HG03066 (cell line): Measurements from ENCODE around the gene OR2T27.
"Not testable (repeated sequence)": the region's sequence is repeated elsewhere in the genome, so short reads cannot be mapped to it uniquely, and the experiment has no call there.

ENCODE experiments used
- ATAC-seq: cut with Tn5 transposase; IDR thresholded peaks from one replicate; pipeline ENCODE4 v1.9.1; 2021; ENCODE audit warnings: low read depth; ENCODE audit not compliant: unreplicated experiment

The OR2T27 gene, protein sequence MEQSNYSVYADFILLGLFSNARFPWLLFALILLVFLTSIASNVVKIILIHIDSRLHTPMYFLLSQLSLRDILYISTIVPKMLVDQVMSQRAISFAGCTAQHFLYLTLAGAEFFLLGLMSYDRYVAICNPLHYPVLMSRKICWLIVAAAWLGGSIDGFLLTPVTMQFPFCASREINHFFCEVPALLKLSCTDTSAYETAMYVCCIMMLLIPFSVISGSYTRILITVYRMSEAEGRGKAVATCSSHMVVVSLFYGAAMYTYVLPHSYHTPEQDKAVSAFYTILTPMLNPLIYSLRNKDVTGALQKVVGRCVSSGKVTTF

DNA sequence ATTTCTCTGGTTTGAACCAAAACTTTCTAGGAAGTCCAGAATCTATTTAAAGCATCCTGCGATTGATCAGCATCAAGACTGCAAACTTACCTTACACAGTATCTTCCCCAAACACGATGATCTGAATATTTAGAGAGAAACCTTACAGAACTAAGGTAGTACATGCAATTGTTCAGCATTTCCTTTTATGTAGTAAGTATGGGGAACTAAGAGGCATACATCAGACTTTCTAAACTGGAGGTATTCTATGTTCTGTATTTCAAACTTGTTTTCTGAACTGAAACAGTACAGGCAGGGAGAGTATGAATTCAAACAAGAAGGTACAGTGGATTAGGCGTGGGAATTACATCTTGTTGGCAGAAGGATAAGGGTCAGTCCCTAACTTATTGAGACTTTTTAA, at the start of gene OR2T27:
Gene OR2T27 (minus strand): TSS at position 175 of the 400 bp plus-strand sequence. CDS start 4,644 bp downstream, outside the sequence.
- not testable (repeated sequence) for ATAC-seq

DNA sequence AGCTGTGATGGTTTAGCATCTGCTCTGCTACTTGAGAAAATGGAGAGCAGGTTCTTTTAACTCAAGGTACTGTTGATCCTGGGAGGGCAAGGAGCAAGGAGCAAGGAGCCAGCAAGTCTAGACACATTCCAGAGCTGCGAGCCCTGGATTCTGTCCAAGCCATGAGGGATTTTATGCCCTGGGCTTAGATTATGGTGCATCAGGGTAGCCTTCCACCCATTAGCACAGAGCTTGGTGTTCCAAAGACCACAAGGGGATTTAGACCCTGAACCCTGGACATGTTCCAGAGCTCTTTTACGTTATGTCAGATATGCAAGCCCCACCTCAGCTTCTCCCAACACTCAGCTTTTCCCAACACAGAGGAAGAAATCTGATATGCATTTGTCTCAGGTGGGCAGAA, 49.3 kb upstream of the OR2T27 start:
- no peak for ATAC-seq

DNA sequence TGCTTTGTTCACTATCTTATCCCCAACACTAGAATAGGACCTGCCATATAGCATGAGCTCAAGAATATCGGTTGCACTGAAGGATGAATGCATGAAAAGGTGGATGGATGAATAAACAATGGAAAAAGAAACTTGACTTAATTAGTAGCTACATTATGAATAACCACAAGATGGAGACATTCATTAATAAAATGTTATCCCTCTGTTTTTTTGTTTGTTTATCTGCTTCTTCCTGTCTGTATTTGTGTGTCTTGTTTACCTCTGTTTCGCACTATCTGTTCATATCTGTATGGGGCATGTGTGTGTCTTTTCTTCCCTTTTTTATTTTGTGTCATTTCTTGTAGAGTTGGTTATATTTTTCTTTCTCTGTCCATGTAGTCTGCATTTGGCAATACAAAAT, 48.3 kb upstream of the OR2T27 start:
- ATAC-seq = no peak

DNA sequence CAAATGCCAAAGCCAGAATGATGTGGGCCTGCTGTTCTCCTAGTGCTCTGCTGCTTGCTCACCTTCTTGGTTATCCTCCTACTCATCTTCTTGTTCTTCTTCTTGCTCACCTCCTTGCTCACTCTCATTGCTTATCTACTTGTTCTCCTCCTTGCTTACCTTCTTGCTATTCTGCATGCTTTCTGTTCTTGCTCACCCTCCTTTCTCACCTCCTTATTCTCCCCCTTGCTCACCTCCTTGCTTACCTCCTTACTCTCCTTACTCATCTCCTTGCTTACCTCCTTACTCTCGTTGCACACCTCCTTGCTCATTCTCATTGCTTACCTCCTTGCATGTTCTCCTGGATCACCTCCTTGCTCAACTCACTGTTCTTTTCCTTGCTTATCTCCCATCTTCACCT, 47.4 kb upstream of the OR2T27 start, which contains the start of gene OR14I1:
Gene OR14I1 (minus strand): TSS at position 53 of the 400 bp plus-strand sequence.
- ATAC-seq = no peak

DNA sequence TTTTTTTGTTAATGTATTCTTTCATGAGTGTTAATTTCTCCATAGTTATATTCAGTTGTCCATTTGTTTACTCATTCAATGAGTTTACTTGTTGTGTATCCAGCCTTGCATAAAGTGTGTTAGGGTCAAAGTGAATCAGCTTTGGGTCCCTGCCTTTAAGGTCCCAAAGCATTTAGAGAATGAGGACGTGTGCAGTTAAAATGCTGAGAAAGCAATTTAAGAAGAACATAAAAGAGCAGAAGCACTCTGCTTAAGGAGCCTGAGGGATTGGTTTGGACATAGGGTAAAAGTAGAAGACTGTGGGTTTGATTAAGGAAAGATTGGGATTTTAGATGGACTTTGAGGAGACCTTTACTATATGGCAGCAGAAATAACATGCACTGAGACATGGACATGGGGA, 43.8 kb upstream of the OR2T27 start:
- no peak for ATAC-seq

DNA sequence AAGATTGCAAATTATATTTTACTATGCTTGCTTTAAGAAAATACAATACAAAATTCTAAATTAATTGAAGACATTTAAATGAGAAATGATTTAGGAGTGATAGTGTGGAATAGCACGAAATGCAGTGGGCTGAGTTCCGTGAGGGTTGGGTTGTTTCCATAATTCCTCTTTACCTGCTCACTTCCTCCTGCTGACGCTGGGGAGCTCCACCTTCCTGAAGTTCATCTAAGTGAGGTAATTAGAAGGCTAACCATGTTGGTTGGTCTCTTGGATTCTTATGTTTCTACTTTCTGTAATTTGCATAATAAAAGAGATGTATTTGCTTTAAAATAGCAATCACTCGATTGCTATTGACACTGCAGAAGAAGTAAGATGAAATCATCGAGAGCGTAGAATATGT, 42.6 kb upstream of the OR2T27 start:
- ATAC-seq = no peak

DNA sequence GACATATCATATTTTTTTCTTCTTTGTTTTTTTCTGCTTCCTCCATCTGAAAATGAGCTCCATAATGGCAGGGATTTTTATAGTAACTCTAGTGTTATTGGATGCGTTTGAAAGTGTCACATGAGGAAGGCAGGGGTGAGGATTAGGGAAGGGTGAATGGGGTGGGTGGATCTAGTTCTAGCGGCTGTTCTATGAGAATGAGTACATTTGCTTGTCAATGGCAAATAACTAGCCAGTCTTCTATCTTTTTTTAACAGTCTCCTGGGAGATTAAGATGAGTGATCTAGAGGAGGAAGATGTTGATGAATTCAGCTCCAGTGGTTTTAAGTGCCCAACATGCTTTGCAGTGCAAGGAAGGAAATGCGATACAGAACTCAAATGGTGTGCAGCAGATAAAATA, 41.4 kb upstream of the OR2T27 start:
- ATAC-seq = no peak

DNA sequence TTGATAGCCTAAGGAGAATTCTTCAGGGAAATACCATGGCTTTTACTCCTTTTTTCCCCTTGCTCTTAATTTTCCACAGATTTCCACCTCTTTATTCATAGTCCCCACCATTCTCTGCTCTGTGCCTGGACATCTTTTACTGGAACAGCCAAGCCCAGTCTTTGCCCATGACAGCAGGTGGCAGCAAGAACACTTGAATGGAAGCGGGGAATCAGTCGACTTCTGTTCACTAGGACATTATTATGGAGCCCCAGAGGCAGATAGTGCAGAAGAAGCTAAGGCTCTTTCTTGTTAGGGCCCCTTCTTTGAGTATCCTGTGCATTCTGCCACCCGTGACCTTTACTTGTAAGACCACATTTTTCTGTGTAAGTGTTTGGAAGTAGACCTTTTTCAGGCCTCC, 40.9 kb upstream of the OR2T27 start:
- ATAC-seq = no peak

DNA sequence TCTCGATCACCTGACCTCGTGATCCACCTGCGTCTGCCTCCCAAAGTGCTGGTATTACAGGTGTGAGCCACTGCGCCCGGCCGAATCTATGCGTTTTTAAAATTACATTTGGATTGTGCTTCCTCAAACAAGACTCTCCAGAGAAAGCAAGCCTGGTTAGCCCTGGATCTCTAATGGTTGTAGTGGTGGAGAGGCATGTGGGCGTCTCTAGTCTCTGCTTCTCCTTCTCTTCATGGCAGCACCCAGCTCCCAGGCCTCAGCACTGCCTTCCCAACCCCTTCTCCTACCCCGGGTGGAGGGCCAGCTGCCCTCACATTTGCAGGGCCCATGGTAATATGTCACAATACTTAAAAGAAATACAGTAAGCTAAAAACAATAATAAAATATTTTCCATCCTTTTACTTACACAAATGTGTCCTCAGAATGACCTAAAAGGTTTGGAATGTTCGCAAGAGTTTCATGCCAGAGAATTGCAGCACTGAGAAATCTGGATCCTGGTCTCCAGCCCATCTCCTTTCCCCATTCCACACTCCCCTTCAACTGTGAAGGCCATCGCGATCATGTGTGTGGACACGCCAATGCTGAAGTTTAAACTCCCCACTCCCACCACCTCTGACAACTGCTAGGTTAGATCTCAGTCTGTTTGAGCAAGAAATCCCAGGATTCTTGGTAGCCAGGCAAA, 40.3 kb upstream of the OR2T27 start:
- ATAC-seq = no peak

DNA sequence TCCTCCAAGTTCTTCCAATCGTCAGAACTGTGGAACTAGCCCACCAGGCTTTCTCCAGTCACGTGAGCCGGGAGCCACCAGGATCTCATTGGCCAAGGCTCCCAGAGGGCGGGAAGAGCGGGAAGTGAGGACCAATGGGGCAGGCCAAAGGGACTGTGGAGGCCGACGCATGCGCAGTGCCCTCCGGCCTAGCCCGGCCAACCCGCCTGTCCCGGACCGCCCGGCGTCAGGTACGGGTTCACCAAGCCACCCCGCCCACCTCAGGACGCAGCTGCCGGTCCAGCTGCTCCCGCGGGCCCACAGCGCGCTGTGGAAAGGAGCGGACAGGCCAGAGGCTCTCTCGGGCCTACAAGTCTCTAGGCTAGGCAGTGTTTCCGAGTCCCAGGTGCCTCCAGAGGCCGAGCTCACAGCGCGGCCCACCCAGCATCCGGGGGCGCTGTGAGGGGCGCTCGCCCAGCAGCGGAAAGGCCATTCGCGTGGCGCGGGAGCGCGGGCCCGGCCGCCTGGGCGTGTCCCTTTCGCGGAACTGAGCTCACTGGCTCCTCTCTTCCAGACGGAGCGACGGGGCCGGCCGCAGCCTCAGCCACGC, 36.3 kb upstream of the OR2T27 start:
- no peak for ATAC-seq

DNA sequence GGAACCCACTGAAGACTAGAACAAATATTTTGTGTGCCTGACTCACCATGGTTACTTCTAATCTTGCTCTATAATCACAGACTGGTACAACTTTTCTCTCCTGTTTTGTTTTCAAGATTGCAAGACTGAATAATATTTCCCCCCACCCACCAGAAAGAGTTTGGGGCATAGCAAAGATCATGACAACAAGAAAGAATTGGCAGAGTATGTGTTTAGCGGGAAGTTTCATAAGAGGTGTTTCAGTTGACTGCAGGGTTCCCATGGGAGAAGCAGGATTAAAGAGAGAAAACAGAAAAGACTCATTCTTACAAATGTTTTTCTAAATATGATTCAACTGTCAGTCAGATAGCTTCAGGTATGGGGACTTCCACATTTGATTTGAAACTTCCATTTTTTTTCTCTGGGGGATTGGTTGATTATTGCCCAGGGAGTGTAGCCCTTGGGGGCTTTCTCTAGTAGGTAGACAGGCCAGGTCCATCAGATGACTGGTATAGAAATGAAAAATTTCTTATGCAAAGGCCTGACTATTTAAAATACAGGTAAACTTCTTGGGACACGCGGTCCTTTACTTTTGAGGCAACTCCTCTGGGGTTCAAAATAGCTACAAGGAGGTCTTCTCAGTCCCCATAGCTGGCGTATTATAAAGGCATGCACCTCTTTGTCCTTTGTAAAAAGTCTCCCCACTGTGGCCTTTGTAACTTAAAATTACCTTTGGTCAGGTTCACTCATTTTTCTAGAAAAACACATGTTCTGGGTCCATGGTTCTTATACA, 33.4 kb upstream of the OR2T27 start:
- peak; percentile 51 for ATAC-seq

DNA sequence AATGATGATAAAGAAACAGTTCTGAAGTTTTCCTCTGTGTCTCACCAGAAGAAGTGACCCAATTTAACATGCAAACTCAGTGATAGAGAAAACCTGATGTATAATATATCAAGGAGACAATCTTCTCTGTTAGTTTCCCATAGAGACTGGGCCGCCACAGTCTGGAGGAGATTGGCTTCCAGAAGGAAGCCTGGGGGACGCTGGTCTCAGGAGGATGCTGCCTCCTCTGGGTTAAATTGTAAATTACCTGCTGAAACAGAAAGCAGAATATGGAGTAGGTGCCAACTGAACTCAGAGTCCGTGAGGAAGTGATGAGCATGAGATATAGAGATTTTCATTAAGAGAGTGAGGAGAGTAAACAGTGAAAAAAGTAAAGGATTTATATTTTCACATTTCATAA, 31.5 kb upstream of the OR2T27 start:
- ATAC-seq = peak; percentile 88

DNA sequence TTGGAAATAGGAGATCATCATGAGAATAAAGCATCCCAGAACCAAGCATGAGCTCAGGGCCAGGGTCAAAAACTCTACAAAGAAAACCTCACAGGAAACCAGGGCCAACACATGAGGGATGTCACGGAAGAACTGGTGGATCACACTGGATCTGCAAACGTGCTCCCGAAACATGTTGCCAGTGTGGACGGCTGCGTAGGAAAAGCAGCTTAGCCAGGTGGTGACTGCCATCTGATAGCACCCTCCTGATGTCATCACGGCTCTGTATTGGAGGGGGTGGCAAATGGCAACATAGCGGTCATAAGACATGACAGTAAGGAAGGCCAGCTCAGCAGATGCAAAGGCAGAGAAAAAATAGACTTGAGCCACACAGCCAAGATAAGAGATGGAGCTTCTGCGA, 26.3 kb upstream of the OR2T27 start:
- no peak for ATAC-seq

DNA sequence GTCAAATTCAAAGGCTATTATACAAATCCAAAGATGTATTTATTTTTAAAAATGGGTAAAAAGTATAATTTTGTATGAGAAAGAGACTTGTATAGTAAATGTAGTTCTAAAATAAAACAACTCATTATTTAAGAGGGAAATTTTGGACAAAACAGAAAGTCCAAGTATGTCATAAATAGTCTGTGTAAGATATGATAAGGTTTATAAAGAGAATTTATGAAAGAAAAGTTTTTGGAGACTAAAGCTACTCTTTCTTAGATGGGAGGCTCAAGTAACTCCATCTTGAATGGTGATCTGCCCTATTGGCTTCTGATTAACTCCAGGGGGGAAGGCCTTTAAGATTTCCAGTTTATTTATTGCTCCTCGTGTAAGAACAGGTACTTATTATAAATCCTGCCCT, 14.7 kb upstream of the OR2T27 start:
- no peak for ATAC-seq

DNA sequence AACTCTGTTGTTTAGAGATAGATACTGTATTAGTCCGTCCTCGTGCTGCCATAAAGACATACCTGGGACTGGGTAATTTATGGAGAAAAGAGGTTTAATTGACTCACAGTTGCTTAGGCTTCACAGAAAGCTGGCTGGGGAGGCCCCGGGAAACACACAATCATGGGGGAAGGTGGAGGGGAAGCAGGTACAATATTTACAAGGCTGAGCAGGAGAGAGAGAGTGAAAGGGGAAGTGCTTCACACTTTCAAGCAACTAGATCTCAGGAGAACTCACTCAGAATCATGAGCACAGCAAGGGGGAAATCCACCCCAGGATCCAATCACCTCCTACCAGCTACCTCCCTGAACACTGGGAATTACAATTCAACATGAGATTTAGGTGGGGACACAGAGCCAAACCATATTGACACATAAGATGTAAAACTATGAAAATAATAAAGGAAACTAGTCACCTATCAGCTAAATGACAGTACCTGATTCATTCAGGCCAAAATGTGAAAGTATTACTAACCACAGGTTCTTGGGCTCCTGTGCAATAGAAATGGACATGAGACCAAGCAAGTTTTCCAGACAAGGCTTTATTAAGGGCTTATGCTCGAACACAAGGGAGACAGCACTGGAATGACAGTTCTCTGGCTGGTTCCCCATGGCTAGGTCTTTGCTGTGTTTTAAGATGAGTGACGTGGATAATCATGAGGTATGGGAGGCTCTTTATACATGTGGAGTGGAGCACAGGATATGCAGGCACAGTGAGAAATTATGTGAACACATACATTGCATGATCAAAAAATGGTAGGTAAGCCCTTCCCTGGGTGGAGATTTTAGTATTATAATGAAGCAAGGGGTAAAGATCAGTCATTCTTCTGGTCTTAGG, 8.4 kb upstream of the OR2T27 start:
- ATAC-seq = peak; percentile 96

DNA sequence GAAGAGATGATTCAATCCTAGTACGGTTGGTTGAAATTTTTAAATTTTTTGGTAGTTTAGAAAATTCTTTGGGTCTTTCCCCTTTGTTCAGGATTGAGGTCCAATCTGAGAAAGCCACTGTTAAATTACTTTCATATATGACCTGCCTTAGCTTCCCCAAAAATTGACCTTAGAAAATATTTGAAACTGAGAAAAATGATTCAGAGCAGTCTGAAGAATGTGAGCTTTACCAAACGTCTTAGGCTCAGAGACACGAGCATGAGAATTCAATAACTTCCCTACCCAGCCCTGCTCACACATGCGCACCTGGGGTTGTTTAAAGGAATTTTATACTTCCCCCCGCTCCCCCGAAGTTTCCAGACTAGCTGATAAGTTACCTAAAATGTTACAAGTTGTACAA, 1.5 kb upstream of the OR2T27 start:
- ATAC-seq = not testable (repeated sequence)

DNA sequence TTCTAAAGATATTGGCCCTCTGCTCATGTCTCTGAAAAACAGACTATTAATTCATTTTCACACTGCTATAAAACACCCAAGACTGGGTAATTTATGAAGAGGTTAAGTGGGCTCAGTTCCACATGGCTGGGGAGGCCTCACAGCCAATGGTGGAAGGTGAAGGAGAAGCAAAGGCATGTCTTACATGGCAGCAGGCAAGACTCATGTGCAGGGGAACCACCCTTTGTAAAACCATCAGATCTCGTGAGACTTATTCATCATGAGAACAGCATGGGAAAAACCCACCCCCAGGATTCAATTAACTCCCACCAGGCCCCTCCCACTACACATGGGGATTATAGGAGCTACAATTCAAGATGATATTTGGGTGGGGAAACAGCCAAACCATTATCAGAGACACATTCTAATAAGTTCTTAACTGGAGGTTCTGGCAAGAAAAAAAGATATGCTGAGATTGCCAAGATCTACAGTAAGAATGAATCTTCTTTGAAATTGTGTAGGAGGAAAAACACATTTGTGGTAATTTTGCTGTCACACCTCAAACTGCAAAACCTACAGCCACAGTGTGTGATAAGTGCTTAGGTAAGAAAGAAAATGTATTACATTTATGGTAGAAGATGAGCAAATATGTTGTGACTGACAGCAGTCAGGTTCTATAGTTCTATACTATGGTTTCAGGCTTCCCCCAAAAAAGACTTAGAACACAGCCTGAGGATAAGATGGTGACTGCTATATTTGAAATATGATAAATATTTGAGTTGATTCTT, 6.4 kb downstream of the OR2T27 start:
- ATAC-seq = not testable (repeated sequence)

DNA sequence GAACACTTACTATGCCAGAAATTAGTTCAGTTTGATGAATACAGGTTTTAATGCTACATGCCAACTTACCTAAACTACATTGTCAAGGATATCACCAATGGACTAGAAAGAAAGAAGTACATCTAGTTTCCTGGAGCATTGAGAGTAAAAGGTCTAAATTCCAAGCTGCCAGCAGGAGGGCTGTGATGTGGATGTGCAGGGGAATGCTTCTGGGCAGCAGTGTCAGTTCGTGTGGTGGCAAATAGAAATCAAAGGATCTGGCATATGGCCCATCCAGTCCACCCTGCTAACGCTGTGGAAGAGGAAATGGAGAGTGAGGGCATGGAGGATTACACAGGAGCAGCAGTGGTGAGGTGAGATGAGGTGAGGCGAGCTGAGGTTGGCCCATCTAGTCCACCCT, 10.2 kb downstream of the OR2T27 start, which contains the start of gene OR2T35:
Gene OR2T35 (minus strand): TSS at position 101 of the 400 bp plus-strand sequence. CDS start 6,020 bp downstream, outside the sequence.
- not testable (repeated sequence) for ATAC-seq

DNA sequence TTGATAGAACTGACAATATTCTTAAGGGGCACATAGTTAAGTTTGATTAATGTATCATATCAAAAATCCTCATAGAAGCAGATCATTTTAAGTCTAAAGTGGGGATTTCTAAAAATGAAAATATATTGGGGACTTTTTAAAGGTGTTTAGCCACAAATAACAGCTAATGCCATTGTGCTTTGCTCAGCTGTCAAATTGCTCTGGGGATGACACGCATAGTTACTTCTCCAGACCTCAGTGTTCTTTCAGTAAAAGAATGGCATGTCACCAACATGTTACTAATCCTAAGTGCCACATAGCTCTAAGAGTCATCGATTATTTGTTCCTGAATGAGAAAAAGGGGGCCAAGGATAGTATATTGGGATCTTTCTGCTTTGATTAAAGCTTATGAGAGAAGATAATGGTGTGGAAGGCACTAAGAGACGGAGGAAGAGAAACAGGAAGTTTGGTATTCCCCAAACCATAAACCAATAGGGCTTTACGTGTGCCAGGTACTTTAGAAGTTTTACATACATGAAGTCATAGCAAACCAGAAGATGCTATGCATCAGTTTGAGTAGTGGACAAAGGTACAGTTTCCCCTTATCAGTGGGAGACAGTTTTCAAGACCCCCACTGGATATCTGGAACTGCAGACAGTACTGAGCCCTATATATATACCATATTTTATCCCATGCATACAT, 12.2 kb downstream of the OR2T27 start:
- ATAC-seq = peak; percentile 47
